Left ventricle myocardium inferior (tissue), 1 donor: ENCODE measurements around the gene BCO1. TPM values are rescaled to one million over a fixed set of nuclear protein-coding genes. Genes with fewer than 3 reads are reported as not detected.

Source experiments
- DNase-seq: peaks from one replicate; pipeline ENCODE4 v3.0.0-alpha.2; 2020
- H3K27ac ChIP-seq: fragments of 200-600 bp; replicated peaks from 2 replicates; pipeline ENCODE4 v1.8.0; 2021
- H3K27me3 ChIP-seq: fragments of 200-600 bp; 2 replicates; pipeline ENCODE4 v1.8.0; 2021; ENCODE audit warnings: low read depth
- H3K36me3 ChIP-seq: fragments of 200-600 bp; 2 replicates; pipeline ENCODE4 v1.8.0; 2021
- H3K4me1 ChIP-seq: fragments of 200-600 bp; 2 replicates; pipeline ENCODE4 v1.8.0; 2021
- H3K4me3 ChIP-seq: fragments of 200-600 bp; 2 replicates; pipeline ENCODE4 v1.8.0; 2021; ENCODE audit warnings: mild to moderate bottlenecking, moderate library complexity
- H3K9me3 ChIP-seq: fragments of 200-600 bp; replicated peaks from 2 replicates; pipeline ENCODE4 v1.8.0; 2021
- CTCF ChIP-seq: fragments of 200-600 bp; IDR thresholded peaks from 2 replicates; pipeline ENCODE4 v1.8.0; 2021; ENCODE audit warnings: antibody characterized with exemption, mild to moderate bottlenecking, borderline replicate concordance
- intact Hi-C: fragments of 100-400 bp; cut with micrococcal nuclease; formaldehyde crosslinking; loops from one replicate; pipeline ENCODE4 v1.11.0; 2022
- total RNA-seq: library from RNA; stranded (reverse); fragmentation: NEBNext Ultra II Directional; extraction: Animal tissue kit (Norgen Biotek cat#: 25700); gene quantifications from one replicate; pipeline ENCODE4 v1.2.1, GENCODE V29; 2021
- donor health status: DM: no; HTN: yes; CAD: no; lungs with severe emphysema.

Gene BCO1
- total RNA-seq, 1 donor from 2014 or later = not detected

- intact Hi-C loops = no loop called here
- Histone ChIP-seq H3K9me3 (no peaks in the 10 kb centered on the region), H3K4me1 (peaks cover 17% of the 10 kb centered on the region), H3K4me3 (no peak overlapping the region), H3K36me3 (no peaks in the 10 kb centered on the region), H3K27ac (peak overlapping the region; percentile 86), H3K27me3 (no peaks in the 10 kb centered on the region)
- DNase-seq = peak; percentile 76
- no peak for TF ChIP-seq CTCF
These were observed 1.2 kb upstream of the BCO1 start for GRCh38 chr16:81237282-81237681.

- no peak for TF ChIP-seq CTCF
- H3K27me3 ChIP-seq = no peaks in the 10 kb centered on the region
- no peaks in the 10 kb centered on the region for H3K36me3 ChIP-seq
- H3K9me3 ChIP-seq = no peaks in the 10 kb centered on the region
- H3K4me1 ChIP-seq = peaks cover 17% of the 10 kb centered on the region
- H3K27ac ChIP-seq = peak overlapping the region; percentile 86
- peak overlapping the region; percentile 50 for H3K4me3 ChIP-seq
- no peak for DNase-seq
- intact Hi-C loops = no loop called here
These were observed 570 bp upstream of the BCO1 start for GRCh38 chr16:81237942-81238295.

GRCh38 chr16:81239367-81240121 lies 1.1 kb downstream of the BCO1 start:
- Histone ChIP-seq H3K36me3 (no peaks in the 10 kb centered on the region), H3K4me1 (peaks cover 17% of the 10 kb centered on the region), H3K9me3 (no peaks in the 10 kb centered on the region), H3K27ac (no peak overlapping the region), H3K4me3 (no peak overlapping the region), H3K27me3 (no peaks in the 10 kb centered on the region)
- intact Hi-C loops = no loop called here
- no peak for DNase-seq
- TF ChIP-seq CTCF = no peak

- no peak for TF ChIP-seq CTCF
- Histone ChIP-seq H3K4me1 (peaks cover 17% of the 10 kb centered on the region), H3K27ac (no peak overlapping the region), H3K27me3 (no peaks in the 10 kb centered on the region), H3K36me3 (no peaks in the 10 kb centered on the region), H3K4me3 (no peak overlapping the region), H3K9me3 (no peaks in the 10 kb centered on the region)
- intact Hi-C loops = no loop called here
- DNase-seq = no peak
These were observed 3.2 kb downstream of the BCO1 start for GRCh38 chr16:81241706-81242105.

GRCh38 chr16:81242977-81243618 lies 4.6 kb downstream of the BCO1 start:
- H3K4me1 ChIP-seq = peaks cover 10% of the 10 kb centered on the region
- intact Hi-C loops = no loop called here
- TF ChIP-seq CTCF = no peak
- no peaks in the 10 kb centered on the region for H3K9me3 ChIP-seq
- H3K27me3 ChIP-seq = no peaks in the 10 kb centered on the region
- H3K36me3 ChIP-seq = no peaks in the 10 kb centered on the region
- no peak overlapping the region for H3K27ac ChIP-seq
- H3K4me3 ChIP-seq = no peak overlapping the region
- DNase-seq = no peak
